Fibroblast of pulmonary artery (primary cell): ENCODE measurements around the gene IL10.
A peak's percentile ranks its signal among the peaks of the same experiment; 100 is the strongest.

Experiments
- DNase-seq: peaks from one replicate; pipeline ENCODE4 v3.0.0-alpha.2; 2010; ENCODE audit warnings: low read depth
- H3K4me3 ChIP-seq: replicated peaks from 2 replicates; pipeline ENCODE4 v1.5.1; 2011; ENCODE audit warnings: low read depth, mild to moderate bottlenecking, control low read depth, low read length, moderate library complexity
- TF ChIP-seq, protein P1 (sequence below): IDR thresholded peaks from 2 replicates; pipeline ENCODE4 v1.5.1; 2011; ENCODE audit warnings: mild to moderate bottlenecking, control low read depth, low read length, inconsistent platforms; ENCODE audit errors: missing control alignments

IL10 gene

DNA sequence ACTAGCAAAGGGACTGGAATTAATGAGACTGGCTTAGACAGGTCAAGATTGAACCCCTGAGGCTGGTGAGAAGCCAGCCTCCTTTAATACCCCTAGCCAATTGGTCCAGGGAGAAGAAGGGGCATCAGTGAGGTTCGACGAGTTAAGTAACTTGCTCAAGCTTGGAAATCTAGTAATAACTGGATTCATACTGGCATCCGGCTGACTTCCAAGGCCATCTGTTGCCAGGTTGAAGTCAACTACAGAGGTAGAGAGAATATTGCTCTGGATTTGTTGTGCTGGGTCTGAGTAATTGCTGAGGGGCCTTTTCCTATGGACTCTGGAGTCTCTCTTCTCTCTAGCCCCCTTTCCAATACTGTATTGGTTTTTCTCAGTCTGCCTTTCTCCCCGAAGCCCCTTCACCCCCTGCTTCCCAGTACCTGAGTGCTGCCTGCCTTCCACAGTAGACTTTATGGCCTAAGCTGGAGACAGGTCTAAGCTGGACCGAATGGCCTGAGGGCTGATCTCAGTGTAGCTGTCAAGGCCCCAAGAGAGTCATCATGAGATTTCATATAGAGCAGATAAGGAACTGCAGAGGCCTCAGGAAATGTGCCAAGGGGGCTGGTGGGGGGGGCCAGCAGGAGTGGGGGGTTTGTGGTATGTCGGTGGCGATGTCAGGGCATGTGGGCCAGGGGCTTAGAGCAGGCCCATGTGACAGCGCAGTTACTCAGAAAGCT is 44.2 kb downstream of the IL10 start:
- DNase-seq: no peak

DNA sequence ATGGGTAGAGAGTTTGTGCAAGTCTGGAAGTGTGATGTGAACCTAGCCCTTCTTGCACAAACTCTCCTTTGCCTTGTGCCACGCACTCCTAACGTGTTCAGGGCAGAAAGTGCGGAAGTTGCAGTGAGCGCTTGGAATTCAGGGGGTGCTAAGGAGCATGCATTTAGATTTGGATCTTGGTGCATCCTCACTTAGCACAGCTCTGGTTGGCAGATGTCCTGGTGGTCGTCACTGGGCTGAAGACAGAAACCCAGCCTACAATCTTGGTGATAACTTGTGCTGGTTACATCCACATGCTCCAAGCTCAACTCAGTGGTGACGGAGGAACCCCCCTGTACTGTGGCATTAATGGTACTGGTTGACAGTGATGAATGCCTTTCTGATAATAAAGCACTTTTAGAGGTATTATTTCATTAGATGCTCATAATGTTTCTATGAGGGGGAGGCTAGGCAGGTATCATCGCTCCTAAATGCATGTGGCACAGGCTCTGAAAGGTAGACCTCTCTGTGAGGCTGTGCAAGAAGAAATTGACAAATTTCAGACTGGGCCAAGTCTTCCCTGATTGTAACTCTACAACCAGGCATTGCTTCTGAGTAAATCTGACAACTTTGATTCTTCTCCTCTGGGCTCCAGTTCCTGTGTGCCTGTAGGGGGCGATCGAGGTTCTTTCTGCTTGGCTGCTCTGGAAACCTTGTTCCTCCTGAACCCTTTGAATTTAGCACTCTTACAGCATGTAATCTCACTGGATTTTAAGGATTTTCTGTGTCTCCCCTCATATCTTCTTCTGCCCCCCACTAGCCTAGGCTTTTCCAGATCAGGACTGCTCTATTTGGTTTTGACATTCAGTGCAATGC is 47.0 kb downstream of the IL10 start:
- TF ChIP-seq, protein P1, sequence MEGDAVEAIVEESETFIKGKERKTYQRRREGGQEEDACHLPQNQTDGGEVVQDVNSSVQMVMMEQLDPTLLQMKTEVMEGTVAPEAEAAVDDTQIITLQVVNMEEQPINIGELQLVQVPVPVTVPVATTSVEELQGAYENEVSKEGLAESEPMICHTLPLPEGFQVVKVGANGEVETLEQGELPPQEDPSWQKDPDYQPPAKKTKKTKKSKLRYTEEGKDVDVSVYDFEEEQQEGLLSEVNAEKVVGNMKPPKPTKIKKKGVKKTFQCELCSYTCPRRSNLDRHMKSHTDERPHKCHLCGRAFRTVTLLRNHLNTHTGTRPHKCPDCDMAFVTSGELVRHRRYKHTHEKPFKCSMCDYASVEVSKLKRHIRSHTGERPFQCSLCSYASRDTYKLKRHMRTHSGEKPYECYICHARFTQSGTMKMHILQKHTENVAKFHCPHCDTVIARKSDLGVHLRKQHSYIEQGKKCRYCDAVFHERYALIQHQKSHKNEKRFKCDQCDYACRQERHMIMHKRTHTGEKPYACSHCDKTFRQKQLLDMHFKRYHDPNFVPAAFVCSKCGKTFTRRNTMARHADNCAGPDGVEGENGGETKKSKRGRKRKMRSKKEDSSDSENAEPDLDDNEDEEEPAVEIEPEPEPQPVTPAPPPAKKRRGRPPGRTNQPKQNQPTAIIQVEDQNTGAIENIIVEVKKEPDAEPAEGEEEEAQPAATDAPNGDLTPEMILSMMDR: peak; percentile 86
- no peak overlapping the region for H3K4me3 ChIP-seq
- DNase-seq: peak; percentile 69

More for the DNA sequence above, 44.2 kb downstream of the IL10 start:
- TF ChIP-seq, protein P1: no peak
- H3K4me3 ChIP-seq: no peak overlapping the region

DNA sequence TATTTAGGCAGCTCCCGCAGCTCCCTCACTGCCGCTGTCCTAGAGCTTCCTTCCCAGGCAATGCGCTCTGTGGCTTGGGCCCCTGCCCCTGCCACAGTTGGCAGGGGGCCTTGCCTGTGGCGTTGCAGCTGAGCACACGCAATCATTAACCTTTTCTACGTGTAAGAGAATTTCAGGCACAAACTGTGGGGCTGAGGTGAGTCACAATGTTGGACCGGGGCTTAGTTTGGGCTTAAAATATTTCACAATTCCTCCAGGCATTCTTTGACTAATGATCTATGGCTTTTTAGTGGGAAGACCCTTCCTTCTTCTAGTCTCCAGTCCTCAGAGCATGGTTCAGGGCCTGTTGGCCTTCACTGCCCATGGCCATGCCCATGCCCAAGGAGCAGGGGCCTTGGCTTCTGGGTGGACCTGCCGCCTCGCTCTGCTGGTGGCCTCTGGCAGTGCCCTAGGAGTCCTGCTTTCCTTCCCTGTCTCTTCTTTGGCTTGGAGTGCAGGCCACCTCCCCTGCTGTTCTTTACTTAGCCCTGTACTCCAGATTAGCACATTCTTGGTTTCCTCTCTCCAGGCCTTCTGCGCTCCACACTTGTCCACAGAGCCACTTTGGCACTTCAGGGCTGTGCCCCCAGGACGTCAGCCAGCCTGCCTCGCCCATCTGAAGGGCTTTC is 48.4 kb downstream of the IL10 start:
- TF ChIP-seq, protein P1: no peak
- DNase-seq: peak; percentile 86
- no peak overlapping the region for H3K4me3 ChIP-seq

DNA sequence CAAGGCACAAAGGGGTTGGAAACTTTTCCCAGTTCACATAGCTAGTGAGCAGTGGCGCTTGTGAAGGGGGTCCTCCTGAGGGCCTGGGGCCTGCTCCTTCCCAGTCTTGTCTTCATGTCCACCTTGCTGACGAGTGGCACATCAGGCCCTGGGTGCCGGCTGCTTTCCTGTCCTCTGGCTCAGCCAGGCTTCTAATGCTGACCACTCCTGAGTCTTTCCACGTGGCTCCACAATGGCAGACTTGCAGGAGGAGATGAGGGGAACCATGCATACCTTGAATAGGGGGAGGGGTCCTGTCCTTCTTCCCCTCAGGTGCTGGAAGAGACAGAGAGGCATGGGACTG is 48.9 kb downstream of the IL10 start:
- H3K4me3 ChIP-seq: no peak overlapping the region
- TF ChIP-seq, protein P1: no peak
- DNase-seq: no peak

DNA sequence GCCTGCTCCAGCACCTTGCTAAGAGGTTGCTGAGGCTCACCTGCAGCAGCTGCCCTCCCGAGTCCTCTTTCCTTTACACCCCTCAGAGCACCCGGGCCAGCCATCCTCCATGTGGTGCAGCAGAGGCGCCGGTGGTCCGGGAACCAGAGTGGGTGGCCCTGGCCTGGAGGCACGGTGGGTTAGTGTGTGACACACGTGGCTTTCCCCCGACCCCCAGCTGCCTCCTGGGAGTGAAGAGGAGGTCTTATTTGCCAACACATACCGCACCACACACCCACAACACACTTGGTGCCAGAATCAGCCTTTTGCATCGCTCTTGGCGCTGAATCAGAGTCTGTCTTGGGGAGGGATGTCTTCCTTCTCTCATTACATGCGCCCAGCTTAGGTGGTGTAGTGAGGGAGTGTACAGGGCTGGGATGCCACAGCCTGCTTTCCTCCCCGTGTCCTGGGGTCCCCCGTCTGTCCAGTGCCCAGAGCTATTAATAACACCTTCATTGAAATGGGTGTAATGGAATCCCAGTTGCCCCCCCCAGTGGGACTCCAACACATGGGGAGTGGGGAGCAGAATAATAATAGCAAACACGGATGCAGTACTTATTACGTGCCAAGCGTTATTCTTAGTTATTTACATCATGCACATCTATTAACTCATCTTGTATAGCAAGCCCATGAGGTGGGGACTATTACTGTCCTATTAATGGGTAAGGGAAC is 49.4 kb downstream of the IL10 start:
- no peak for DNase-seq
- no peak overlapping the region for H3K4me3 ChIP-seq
- TF ChIP-seq, protein P1: no peak

DNA sequence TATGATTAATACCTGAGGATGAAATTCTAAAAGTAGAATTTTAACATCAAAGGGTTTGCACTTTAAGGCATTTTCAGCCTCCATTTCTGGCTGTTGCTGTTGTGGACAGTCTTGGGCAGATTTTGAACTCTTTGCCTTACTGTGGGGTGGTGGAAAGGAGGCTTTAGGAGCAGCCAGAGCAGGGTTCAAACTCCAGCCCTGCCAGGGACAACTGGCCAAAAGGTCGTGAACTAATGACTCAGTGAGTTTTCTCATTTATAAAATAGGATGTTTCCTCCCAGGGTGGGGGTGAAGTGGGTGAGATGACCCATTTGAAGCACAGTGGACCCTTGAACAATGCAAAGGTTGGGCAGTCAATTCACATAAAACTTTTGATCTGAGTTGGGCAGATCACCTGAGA is 50.8 kb downstream of the IL10 start:
- no peak overlapping the region for H3K4me3 ChIP-seq
- DNase-seq: no peak
- TF ChIP-seq, protein P1: no peak
